HFFc6 (cell line): Measurements from ENCODE around the gene TTC33. TPM values are rescaled to one million over a fixed set of nuclear protein-coding genes. Genes with fewer than 3 reads are reported as not detected.

Experiments used
- DNase-seq: peaks from one replicate; pipeline ENCODE4 v3.0.0-alpha.2; 2018
- H3K27ac Mint-ChIP-seq: 2 replicates; pipeline ENCODE4 v1.8.0; 2020; ENCODE audit warnings: mild to moderate bottlenecking, mixed read lengths
- H3K27me3 Mint-ChIP-seq: 2 replicates; pipeline ENCODE4 v1.8.0; 2021; ENCODE audit warnings: mild to moderate bottlenecking, moderate library complexity, mixed read lengths; ENCODE audit not compliant: insufficient read depth
- H3K36me3 Mint-ChIP-seq: 2 replicates; pipeline ENCODE4 v1.8.0; 2021; ENCODE audit warnings: low read depth, mixed read lengths
- H3K4me1 Mint-ChIP-seq: 2 replicates; pipeline ENCODE4 v1.8.0; 2020; ENCODE audit warnings: low read depth, mixed read lengths
- H3K4me3 Mint-ChIP-seq: 2 replicates; pipeline ENCODE4 v1.8.0; 2020; ENCODE audit warnings: mild to moderate bottlenecking, moderate library complexity, mixed read lengths
- H3K9me3 Mint-ChIP-seq: 2 replicates; pipeline ENCODE4 v1.8.0; 2020; ENCODE audit warnings: mild to moderate bottlenecking, mixed read lengths
- CTCF ChIP-seq: fragments of 200-600 bp; sonication (generic); IDR thresholded peaks from 2 replicates; pipeline ENCODE4 v1.5.0; 2021; ENCODE audit warnings: antibody characterized with exemption, mild to moderate bottlenecking
- total RNA-seq, 6 experiments: library from RNA; stranded (reverse); fragmentation: NEBNext Ultra II Directional; extraction: Animal tissue kit (Norgen Biotek cat#: 25700); gene quantifications; 2 replicates in 1 of 6; 3 replicates in 5 of 6; pipeline ENCODE4 v1.2.3, GENCODE V29; 2021

TTC33 gene
- total RNA-seq, 6 experiments from 2014 or later = 8.6 to 11.3 (median 9.8) TPM

DNA sequence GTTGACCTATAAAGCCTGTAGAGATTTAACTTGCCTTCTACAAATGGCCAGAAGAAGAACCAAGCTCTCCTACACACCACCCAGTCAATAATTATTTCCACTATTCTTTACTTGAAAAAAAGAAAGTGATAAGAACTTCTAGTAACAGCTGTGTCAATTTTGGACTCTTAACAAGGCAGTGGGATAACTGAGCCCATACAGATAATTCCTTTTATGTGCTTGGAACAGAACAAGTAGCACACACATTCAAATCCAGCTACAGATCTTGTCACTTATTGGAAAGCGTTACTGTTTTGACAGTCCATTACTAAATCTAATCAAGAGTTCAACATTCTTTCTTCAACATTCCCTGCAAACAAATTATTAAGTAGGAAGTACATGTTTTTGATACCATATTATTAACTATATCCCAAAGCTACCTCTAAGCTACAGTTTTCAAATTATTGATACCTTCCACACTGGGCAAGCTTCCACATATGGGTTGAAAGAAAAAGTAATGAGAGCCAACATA is 69.7 kb downstream of the TTC33 start:
- peaks cover 82% of the 10 kb centered on the region for H3K4me1 Mint-ChIP-seq
- TF ChIP-seq CTCF = no peak
- H3K4me3 Mint-ChIP-seq = no peak overlapping the region
- peaks cover 1% of the 10 kb centered on the region; the same call in 1 of the 2 replicates for H3K27me3 Mint-ChIP-seq
- peaks cover 18% of the 10 kb centered on the region for H3K36me3 Mint-ChIP-seq
- DNase-seq = no peak
- H3K27ac Mint-ChIP-seq = no peak overlapping the region
- H3K9me3 Mint-ChIP-seq = peaks cover 8% of the 10 kb centered on the region

GRCh38 chr5:40685193-40685592 is 70.6 kb downstream of the TTC33 start:
- H3K36me3 Mint-ChIP-seq = peaks cover 26% of the 10 kb centered on the region
- peaks cover 8% of the 10 kb centered on the region; the same call in 1 of the 2 replicates for H3K27me3 Mint-ChIP-seq
- peaks cover 14% of the 10 kb centered on the region for H3K9me3 Mint-ChIP-seq
- no peak for TF ChIP-seq CTCF
- no peak for DNase-seq
- no peak overlapping the region for H3K4me3 Mint-ChIP-seq
- peaks cover 84% of the 10 kb centered on the region for H3K4me1 Mint-ChIP-seq
- no peak overlapping the region for H3K27ac Mint-ChIP-seq

DNA sequence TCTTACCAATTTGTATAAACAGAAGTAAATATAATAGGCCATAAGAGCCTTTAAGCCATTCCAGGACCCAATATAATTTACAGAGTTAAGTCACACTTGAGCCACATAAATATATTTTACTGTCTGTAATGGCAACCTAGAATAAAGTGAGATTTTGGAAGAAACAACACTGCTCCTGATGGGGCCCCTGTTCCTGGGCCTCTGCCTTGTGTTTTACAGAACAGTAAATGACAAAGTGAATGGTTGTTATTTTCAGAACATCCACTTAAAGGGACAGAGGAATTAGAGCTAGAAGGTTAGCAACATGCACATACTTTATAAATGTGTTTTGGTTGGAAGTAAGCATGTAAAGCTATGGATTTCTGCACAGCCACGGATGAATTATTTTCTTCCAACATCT is 72.5 kb downstream of the TTC33 start:
- peaks cover 14% of the 10 kb centered on the region for H3K9me3 Mint-ChIP-seq
- H3K4me3 Mint-ChIP-seq = peak overlapping the region; percentile 74; the same call in 1 of the 2 replicates
- peaks cover 27% of the 10 kb centered on the region for H3K36me3 Mint-ChIP-seq
- peaks cover 9% of the 10 kb centered on the region for H3K27me3 Mint-ChIP-seq
- no peak for TF ChIP-seq CTCF
- H3K27ac Mint-ChIP-seq = no peak overlapping the region
- DNase-seq = no peak
- peaks cover 72% of the 10 kb centered on the region for H3K4me1 Mint-ChIP-seq

GRCh38 chr5:40682154-40683017 is 73.4 kb downstream of the TTC33 start:
- Mint-ChIP-seq H3K4me1 (peaks cover 72% of the 10 kb centered on the region), H3K4me3 (peak overlapping the region; percentile 74), H3K9me3 (peaks cover 14% of the 10 kb centered on the region), H3K36me3 (peaks cover 27% of the 10 kb centered on the region), H3K27me3 (peaks cover 9% of the 10 kb centered on the region), H3K27ac (no peak overlapping the region)
- DNase-seq = no peak
- TF ChIP-seq CTCF = no peak

DNA sequence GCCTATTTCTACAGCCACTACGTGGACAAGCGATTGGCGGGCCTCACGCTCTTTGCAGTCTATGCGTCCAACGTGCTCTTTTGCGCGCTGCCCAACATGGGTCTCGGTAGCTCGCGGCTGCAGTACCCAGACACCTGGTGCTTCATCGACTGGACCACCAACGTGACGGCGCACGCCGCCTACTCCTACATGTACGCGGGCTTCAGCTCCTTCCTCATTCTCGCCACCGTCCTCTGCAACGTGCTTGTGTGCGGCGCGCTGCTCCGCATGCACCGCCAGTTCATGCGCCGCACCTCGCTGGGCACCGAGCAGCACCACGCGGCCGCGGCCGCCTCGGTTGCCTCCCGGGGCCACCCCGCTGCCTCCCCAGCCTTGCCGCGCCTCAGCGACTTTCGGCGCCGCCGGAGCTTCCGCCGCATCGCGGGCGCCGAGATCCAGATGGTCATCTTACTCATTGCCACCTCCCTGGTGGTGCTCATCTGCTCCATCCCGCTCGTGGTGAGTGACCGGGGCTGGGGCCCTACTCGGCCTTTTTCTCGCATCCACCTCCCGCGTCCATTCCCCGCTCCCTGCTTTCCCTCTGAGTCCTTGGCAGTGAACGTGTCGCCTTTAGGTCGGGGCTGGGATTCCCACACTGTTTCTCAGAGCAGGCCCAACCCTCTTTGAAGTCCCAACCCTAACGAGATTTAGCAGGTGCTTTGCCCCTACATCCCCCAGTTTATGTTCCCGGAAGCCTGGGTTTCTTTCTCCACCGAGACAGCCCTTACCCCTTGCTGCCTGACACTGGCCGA is 74.2 kb downstream of the TTC33 start:
- peaks cover 77% of the 10 kb centered on the region for H3K4me1 Mint-ChIP-seq
- H3K27me3 Mint-ChIP-seq = peaks cover 9% of the 10 kb centered on the region
- no peak for DNase-seq
- peaks cover 27% of the 10 kb centered on the region for H3K36me3 Mint-ChIP-seq
- no peak for TF ChIP-seq CTCF
- H3K27ac Mint-ChIP-seq = no peak overlapping the region
- peaks cover 14% of the 10 kb centered on the region for H3K9me3 Mint-ChIP-seq
- H3K4me3 Mint-ChIP-seq = peak overlapping the region; percentile 92
